Endothelial cell (in vitro differentiated cells): Measurements from ENCODE around the gene ENPEP. TPM values are rescaled to one million over a fixed set of nuclear protein-coding genes. Genes with fewer than 3 reads are reported as not detected.

Source experiments
- DNase-seq: peaks from one replicate; pipeline ENCODE4 v3.0.0; 2021; ENCODE audit warnings: low spot score
- H3K27ac Mint-ChIP-seq: one replicate; pipeline ENCODE4 v1.8.0; 2021; ENCODE audit warnings: mixed read lengths, inconsistent platforms; ENCODE audit not compliant: unreplicated experiment
- H3K27me3 Mint-ChIP-seq: one replicate; pipeline ENCODE4 v1.8.0; 2021; ENCODE audit warnings: mild to moderate bottlenecking, moderate library complexity, mixed read lengths, inconsistent platforms; ENCODE audit not compliant: unreplicated experiment
- H3K36me3 Mint-ChIP-seq: one replicate; pipeline ENCODE4 v1.8.0; 2021; ENCODE audit warnings: mild to moderate bottlenecking, low read depth, mixed read lengths, inconsistent platforms; ENCODE audit not compliant: unreplicated experiment
- H3K4me1 Mint-ChIP-seq: one replicate; pipeline ENCODE4 v1.8.0; 2021; ENCODE audit warnings: mild to moderate bottlenecking, mixed read lengths, inconsistent platforms; ENCODE audit not compliant: unreplicated experiment
- H3K4me3 Mint-ChIP-seq: one replicate; pipeline ENCODE4 v1.8.0; 2021; ENCODE audit warnings: mild to moderate bottlenecking, mixed read lengths, inconsistent platforms; ENCODE audit not compliant: unreplicated experiment
- H3K9me3 Mint-ChIP-seq: one replicate; pipeline ENCODE4 v1.8.0; 2021; ENCODE audit warnings: mixed read lengths, inconsistent platforms; ENCODE audit not compliant: unreplicated experiment
- total RNA-seq: library from RNA; stranded (reverse); fragmentation: NEBNext Ultra II Directional; extraction: Animal tissue kit (Norgen Biotek cat#: 25700); gene quantifications from one replicate; pipeline ENCODE4 v1.2.1, GENCODE V29; 2021; ENCODE audit not compliant: unreplicated experiment
- TF ChIP-seq, protein P1 (sequence below): fragments of 200-600 bp; sonication (generic); IDR thresholded peaks from one replicate; pipeline ENCODE4 v1.5.0; 2021; ENCODE audit warnings: antibody characterized with exemption; ENCODE audit not compliant: unreplicated experiment

ENPEP gene
- total RNA-seq, 1 donor from 2014 or later = 3.5 TPM

DNA sequence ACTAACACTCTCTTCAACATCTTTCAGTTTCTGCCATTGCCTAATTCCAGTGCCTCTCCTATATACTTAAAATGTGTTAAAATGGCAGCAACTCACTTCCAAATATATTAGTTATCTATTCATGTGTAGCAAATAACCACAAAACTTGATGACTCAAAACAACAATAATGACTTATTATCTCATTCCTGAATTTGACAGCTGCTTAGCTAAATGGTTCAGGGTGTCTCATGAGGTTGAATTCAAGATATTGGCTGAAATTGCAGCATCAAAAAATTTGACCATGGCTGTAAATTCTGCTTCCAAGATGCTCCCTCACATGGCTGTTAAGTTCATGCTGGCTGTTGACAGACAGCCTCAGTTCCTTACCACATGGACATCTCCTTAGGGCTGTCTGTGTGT lies 121.6 kb downstream of the ENPEP start:
- no peak for DNase-seq
- Mint-ChIP-seq H3K27ac (no peak overlapping the region), H3K4me1 (no peaks in the 10 kb centered on the region), H3K27me3 (no peaks in the 10 kb centered on the region), H3K9me3 (no peaks in the 10 kb centered on the region), H3K4me3 (peak overlapping the region; percentile 12), H3K36me3 (peaks cover 9% of the 10 kb centered on the region)
- TF ChIP-seq, protein P1, sequence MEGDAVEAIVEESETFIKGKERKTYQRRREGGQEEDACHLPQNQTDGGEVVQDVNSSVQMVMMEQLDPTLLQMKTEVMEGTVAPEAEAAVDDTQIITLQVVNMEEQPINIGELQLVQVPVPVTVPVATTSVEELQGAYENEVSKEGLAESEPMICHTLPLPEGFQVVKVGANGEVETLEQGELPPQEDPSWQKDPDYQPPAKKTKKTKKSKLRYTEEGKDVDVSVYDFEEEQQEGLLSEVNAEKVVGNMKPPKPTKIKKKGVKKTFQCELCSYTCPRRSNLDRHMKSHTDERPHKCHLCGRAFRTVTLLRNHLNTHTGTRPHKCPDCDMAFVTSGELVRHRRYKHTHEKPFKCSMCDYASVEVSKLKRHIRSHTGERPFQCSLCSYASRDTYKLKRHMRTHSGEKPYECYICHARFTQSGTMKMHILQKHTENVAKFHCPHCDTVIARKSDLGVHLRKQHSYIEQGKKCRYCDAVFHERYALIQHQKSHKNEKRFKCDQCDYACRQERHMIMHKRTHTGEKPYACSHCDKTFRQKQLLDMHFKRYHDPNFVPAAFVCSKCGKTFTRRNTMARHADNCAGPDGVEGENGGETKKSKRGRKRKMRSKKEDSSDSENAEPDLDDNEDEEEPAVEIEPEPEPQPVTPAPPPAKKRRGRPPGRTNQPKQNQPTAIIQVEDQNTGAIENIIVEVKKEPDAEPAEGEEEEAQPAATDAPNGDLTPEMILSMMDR = no peak

DNA sequence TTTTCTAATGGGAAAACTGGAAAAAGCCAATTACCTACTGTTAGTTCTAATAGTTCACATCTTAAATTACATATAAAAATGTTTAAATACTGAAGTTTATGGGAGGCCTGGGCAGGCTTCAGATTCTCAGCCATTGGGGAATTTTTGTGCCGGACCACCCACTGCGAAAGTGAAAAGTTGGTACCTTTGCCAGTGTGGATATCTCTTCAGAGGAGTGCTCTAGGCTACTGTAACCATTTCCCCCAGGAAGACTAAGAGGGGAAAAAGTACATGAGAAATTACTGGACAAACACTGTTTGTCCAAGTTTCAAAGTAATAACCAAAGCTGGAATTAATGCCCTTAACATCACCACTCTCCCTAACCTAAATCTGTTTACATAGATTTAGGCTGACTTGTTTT lies 126.1 kb downstream of the ENPEP start:
- peaks cover 4% of the 10 kb centered on the region for H3K36me3 Mint-ChIP-seq
- H3K4me1 Mint-ChIP-seq = peaks cover 10% of the 10 kb centered on the region
- TF ChIP-seq, protein P1 = no peak
- no peak for DNase-seq
- no peak overlapping the region for H3K27ac Mint-ChIP-seq
- H3K9me3 Mint-ChIP-seq = no peaks in the 10 kb centered on the region
- H3K4me3 Mint-ChIP-seq = no peak overlapping the region
- no peaks in the 10 kb centered on the region for H3K27me3 Mint-ChIP-seq

DNA sequence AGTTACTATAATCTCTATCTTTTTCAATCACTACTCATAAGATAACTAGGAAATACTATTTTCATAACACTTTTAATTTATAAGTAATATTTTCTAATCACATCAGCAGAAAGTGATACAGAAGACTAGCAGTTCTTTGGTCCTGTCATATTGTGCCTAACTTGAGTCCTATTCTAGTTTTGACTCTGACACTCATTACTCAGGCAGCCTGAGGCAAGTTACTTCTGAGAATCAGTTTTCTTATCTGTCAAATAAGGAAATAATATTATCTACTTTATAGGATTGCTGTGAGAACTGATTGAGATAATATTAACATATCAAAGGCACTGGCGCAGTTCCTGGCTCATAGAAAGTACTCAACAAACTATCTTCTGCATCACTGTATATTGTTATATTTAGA lies 129.1 kb downstream of the ENPEP start:
- DNase-seq = no peak
- Mint-ChIP-seq H3K27me3 (no peaks in the 10 kb centered on the region), H3K4me3 (no peak overlapping the region), H3K4me1 (peaks cover 10% of the 10 kb centered on the region), H3K36me3 (peaks cover 6% of the 10 kb centered on the region), H3K27ac (no peak overlapping the region), H3K9me3 (no peaks in the 10 kb centered on the region)
- TF ChIP-seq, protein P1 = no peak

DNA sequence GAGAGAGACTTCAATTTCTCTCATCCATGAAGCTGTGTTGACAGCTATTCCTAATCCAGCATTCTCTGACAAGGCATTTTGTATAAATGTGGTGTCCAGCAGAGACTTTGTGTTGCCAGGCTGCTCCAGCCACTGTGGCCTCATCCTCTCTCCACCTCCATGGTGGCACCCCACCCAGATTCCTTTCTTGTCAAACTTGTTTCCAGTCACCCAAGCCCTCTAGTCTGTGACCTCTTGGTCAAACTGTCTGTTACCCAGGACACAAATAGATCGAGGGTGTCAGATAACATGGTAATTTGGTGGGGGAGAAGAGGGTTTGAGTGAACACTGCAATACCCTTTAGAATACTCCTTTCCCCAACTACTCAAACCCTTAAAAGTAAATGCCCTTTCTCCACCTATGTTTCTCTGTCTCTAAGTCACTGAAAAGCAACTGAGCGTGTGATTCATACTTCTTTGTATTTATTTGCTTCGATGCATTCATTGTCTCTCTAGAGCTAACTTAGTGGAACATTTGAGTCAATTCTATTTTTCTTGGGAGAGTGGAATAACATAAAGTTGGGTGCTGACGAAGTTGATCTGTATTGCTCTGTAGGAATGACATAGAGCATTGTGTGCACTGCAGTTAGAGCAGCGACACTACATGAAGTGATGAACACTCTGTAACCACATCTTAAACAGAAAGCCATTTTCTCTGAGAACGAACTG lies 133.2 kb downstream of the ENPEP start:
- peaks cover 9% of the 10 kb centered on the region for H3K36me3 Mint-ChIP-seq
- TF ChIP-seq, protein P1 = no peak
- no peak overlapping the region for H3K4me3 Mint-ChIP-seq
- peaks cover 9% of the 10 kb centered on the region for H3K27me3 Mint-ChIP-seq
- H3K4me1 Mint-ChIP-seq = peaks cover 23% of the 10 kb centered on the region
- H3K9me3 Mint-ChIP-seq = no peaks in the 10 kb centered on the region
- H3K27ac Mint-ChIP-seq = no peak overlapping the region
- DNase-seq = no peak

DNA sequence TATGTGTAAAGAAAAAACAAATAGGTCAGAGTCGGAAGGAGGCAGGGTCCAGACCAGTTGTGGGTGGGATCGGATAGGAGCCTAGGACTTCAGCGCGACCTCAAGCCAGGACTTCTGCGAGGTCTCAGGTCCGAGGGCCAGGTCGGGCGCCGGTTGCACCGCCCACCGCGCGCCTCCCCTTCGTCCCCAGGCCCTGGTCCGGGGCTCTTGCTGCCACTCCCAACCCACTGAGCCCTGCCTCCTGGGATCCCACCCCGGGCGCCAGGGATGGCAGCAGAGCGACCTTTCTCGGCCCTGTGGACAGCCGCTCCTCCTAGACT lies 134.6 kb downstream of the ENPEP start:
- peak overlapping the region; percentile 42 for H3K4me3 Mint-ChIP-seq
- DNase-seq = no peak

More for the DNA sequence above, 134.6 kb downstream of the ENPEP start:
- Mint-ChIP-seq H3K27me3 (peaks cover 12% of the 10 kb centered on the region), H3K36me3 (peaks cover 9% of the 10 kb centered on the region), H3K27ac (no peak overlapping the region), H3K4me1 (peaks cover 26% of the 10 kb centered on the region), H3K9me3 (no peaks in the 10 kb centered on the region)
- TF ChIP-seq, protein P1 = no peak
